PC-3 (cell line): ENCODE measurements around the gene NKX1-1. TPM values are rescaled to one million over a fixed set of nuclear protein-coding genes. Genes with fewer than 3 reads are reported as not detected.

Experiments
- ATAC-seq: fragments of 200-7000 bp; cut with Tn5 transposase; 2 replicates; pipeline ENCODE4 v1.9.1; 2020; ENCODE audit warnings: mild to moderate bottlenecking, moderate library complexity
- BruUV-seq: library from RNA; stranded (reverse); fragments of 400-500 nt; replicated peaks from 2 replicates; lab custom pipeline; 2021; lab: Mats Ljungman, UMichigan
- CTCF ChIA-PET: fragments of 300-600 bp; sonication (Branson Sonifier 250); formaldehyde crosslinking; loops from one replicate; lab custom pipeline; 2022; ENCODE audit warnings: antibody characterized with exemption; lab: Charles Lee
- POLR2A ChIA-PET: fragments of 300-600 bp; sonication (Branson Sonifier 250); formaldehyde crosslinking; loops from one replicate; lab custom pipeline; 2022; ENCODE audit warnings: antibody characterized with exemption; ENCODE audit not compliant: unreplicated experiment; lab: Charles Lee
- DNase-seq: peaks from one replicate; pipeline ENCODE4 v3.0.0-alpha.2; 2015
- H2AFZ ChIP-seq: fragments of 300-600 bp; sonication (generic); 2 replicates; pipeline ENCODE4 v1.6.0; 2016; ENCODE audit warnings: antibody characterized with exemption, low read length
- H3F3A ChIP-seq: fragments of 300-600 bp; sonication (generic); one replicate; pipeline ENCODE4 v1.6.0; 2017; ENCODE audit warnings: antibody characterized with exemption, low read length, control low read depth, mild to moderate bottlenecking; ENCODE audit not compliant: unreplicated experiment
- H3K27ac ChIP-seq: fragments of 300-600 bp; sonication (generic); 2 replicates; pipeline ENCODE4 v1.5.1; 2016; ENCODE audit warnings: mild to moderate bottlenecking, low read length
- H3K27me3 ChIP-seq: fragments of 300-600 bp; sonication (generic); 2 replicates; pipeline ENCODE4 v1.6.1; 2016; ENCODE audit warnings: low read length, mixed read lengths
- H3K36me3 ChIP-seq: fragments of 300-600 bp; sonication (generic); 2 replicates; pipeline ENCODE4 v1.6.1; 2016; ENCODE audit warnings: low read depth, mixed run types, low read length, mixed read lengths
- H3K4me1 ChIP-seq: fragments of 300-600 bp; sonication (generic); 2 replicates; pipeline ENCODE4 v1.5.1; 2016; ENCODE audit warnings: low read length; ENCODE audit not compliant: insufficient read depth
- H3K4me2 ChIP-seq: fragments of 300-600 bp; sonication (generic); 2 replicates; pipeline ENCODE4 v1.6.0; 2016; ENCODE audit warnings: low read length
- H3K4me3 ChIP-seq: fragments of 300-600 bp; sonication (generic); 2 replicates; pipeline ENCODE4 v1.5.1; 2016; ENCODE audit warnings: mild to moderate bottlenecking, low read length, mixed read lengths
- H3K79me2 ChIP-seq: fragments of 300-600 bp; sonication (generic); 2 replicates; pipeline ENCODE4 v1.6.1; 2017; ENCODE audit warnings: low read length, mixed read lengths
- H3K9ac ChIP-seq: fragments of 300-600 bp; sonication (generic); 2 replicates; pipeline ENCODE4 v1.6.0; 2016; ENCODE audit warnings: mild to moderate bottlenecking, low read length
- H3K9me2 ChIP-seq: fragments of 300-600 bp; sonication (generic); replicated peaks from 2 replicates; pipeline ENCODE4 v1.6.1; 2016; ENCODE audit warnings: mixed run types, low read length, mixed read lengths
- H3K9me3 ChIP-seq: fragments of 300-600 bp; sonication (generic); 2 replicates; pipeline ENCODE4 v1.6.1; 2016; ENCODE audit warnings: low read length, mixed read lengths
- H4K20me1 ChIP-seq: fragments of 300-600 bp; sonication (generic); 2 replicates; pipeline ENCODE4 v1.6.1; 2016; ENCODE audit warnings: low read length, mixed read lengths
- EZH2 ChIP-seq: fragments of 300-600 bp; sonication (generic); IDR thresholded peaks from one replicate; pipeline ENCODE4 v1.6.1; 2017; ENCODE audit warnings: antibody characterized with exemption, mild to moderate bottlenecking, low read length; ENCODE audit not compliant: unreplicated experiment
- EZH2phosphoT487 ChIP-seq: fragments of 300-600 bp; sonication (generic); IDR thresholded peaks from 2 replicates; pipeline ENCODE4 v1.6.1; 2018; ENCODE audit warnings: mild to moderate bottlenecking, antibody characterized with exemption, low read length, borderline replicate concordance
- intact Hi-C: fragments of 100-400 bp; cut with micrococcal nuclease; formaldehyde crosslinking; loops from 2 replicates; pipeline ENCODE4 v1.9.0; 2023
- total RNA-seq: library from RNA; depleted of rRNA; stranded (reverse); fragments of >200 nt; gene quantifications from 2 replicates; pipeline ENCODE4 v1.2.3, GENCODE V29; 2014
- TF ChIP-seq, protein P1 (sequence below): fragments of 300-600 bp; sonication (generic); conservative IDR thresholded peaks from 2 replicates; pipeline ENCODE4 v1.5.1; 2017; ENCODE audit warnings: antibody characterized with exemption, low read depth, mild to moderate bottlenecking, low read length

NKX1-1 gene
- total RNA-seq, 1 experiment from 2014 or later = not detected

GRCh38 chr4:1369479-1370079, 36.7 kb downstream of the NKX1-1 start:
- no peaks in the 10 kb centered on the region for H4K20me1 ChIP-seq
- H3K79me2 ChIP-seq = no peaks in the 10 kb centered on the region
- no peak overlapping the region for H3K4me3 ChIP-seq
- H3K9me3 ChIP-seq = no peaks in the 10 kb centered on the region
- H3K27ac ChIP-seq = no peak overlapping the region
- TF ChIP-seq EZH2phosphoT487 (no peak), EZH2 (no peak)
- TF ChIP-seq, protein P1, sequence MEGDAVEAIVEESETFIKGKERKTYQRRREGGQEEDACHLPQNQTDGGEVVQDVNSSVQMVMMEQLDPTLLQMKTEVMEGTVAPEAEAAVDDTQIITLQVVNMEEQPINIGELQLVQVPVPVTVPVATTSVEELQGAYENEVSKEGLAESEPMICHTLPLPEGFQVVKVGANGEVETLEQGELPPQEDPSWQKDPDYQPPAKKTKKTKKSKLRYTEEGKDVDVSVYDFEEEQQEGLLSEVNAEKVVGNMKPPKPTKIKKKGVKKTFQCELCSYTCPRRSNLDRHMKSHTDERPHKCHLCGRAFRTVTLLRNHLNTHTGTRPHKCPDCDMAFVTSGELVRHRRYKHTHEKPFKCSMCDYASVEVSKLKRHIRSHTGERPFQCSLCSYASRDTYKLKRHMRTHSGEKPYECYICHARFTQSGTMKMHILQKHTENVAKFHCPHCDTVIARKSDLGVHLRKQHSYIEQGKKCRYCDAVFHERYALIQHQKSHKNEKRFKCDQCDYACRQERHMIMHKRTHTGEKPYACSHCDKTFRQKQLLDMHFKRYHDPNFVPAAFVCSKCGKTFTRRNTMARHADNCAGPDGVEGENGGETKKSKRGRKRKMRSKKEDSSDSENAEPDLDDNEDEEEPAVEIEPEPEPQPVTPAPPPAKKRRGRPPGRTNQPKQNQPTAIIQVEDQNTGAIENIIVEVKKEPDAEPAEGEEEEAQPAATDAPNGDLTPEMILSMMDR = no peak
- no peaks in the 10 kb centered on the region for H3K36me3 ChIP-seq
- ATAC-seq (no peak), DNase-seq (no peak)
- H3K4me2 ChIP-seq = no peak overlapping the region
- no peaks in the 10 kb centered on the region for H3K27me3 ChIP-seq
- CTCF ChIA-PET = no interaction called here
- no peaks in the 10 kb centered on the region for H3K4me1 ChIP-seq
- no peaks in the 10 kb centered on the region for H3F3A ChIP-seq
- no peak overlapping the region for H3K9ac ChIP-seq
- intact Hi-C loops = no loop called here
- H2AFZ ChIP-seq = no peak overlapping the region
- BruUV-seq = no TSS peak
- POLR2A ChIA-PET = no interaction called here
- no peaks in the 10 kb centered on the region for H3K9me2 ChIP-seq

GRCh38 chr4:1369091-1369450, 37.2 kb downstream of the NKX1-1 start:
- TF ChIP-seq, protein P1 = no peak
- no peak for TF ChIP-seq EZH2phosphoT487
- no peak for TF ChIP-seq EZH2
- CTCF ChIA-PET = no interaction called here
- DNase-seq (no peak), ATAC-seq (no peak)
- Histone ChIP-seq H3K27ac (no peak overlapping the region), H3K36me3 (no peaks in the 10 kb centered on the region), H3K9me3 (no peaks in the 10 kb centered on the region), H4K20me1 (no peaks in the 10 kb centered on the region), H3K9ac (no peak overlapping the region), H3K4me3 (no peak overlapping the region), H3K79me2 (no peaks in the 10 kb centered on the region), H2AFZ (no peak overlapping the region), H3K4me2 (no peak overlapping the region), H3K9me2 (no peaks in the 10 kb centered on the region), H3K27me3 (no peaks in the 10 kb centered on the region), H3F3A (no peaks in the 10 kb centered on the region), H3K4me1 (no peaks in the 10 kb centered on the region)
- POLR2A ChIA-PET = no interaction called here
- intact Hi-C loops = no loop called here
- BruUV-seq = no TSS peak

GRCh38 chr4:1368421-1369090, 37.7 kb downstream of the NKX1-1 start:
- no peak for ATAC-seq
- no peak overlapping the region for H3K4me2 ChIP-seq
- no peak overlapping the region for H3K4me3 ChIP-seq
- no peaks in the 10 kb centered on the region for H3K9me3 ChIP-seq
- no peak for DNase-seq
- BruUV-seq = no TSS peak
- no peaks in the 10 kb centered on the region for H3K36me3 ChIP-seq
- H3K4me1 ChIP-seq = no peaks in the 10 kb centered on the region
- intact Hi-C loops = no loop called here
- no peaks in the 10 kb centered on the region for H4K20me1 ChIP-seq
- no peaks in the 10 kb centered on the region for H3K79me2 ChIP-seq
- no peak overlapping the region for H3K27ac ChIP-seq
- no peaks in the 10 kb centered on the region for H3K27me3 ChIP-seq
- ChIA-PET CTCF (no interaction called here), POLR2A (no interaction called here)
- no peak for TF ChIP-seq EZH2
- no peak for TF ChIP-seq EZH2phosphoT487
- TF ChIP-seq, protein P1 = no peak
- no peak overlapping the region for H3K9ac ChIP-seq
- no peaks in the 10 kb centered on the region for H3F3A ChIP-seq
- H3K9me2 ChIP-seq = no peaks in the 10 kb centered on the region
- H2AFZ ChIP-seq = no peak overlapping the region
